Smooth muscle cell (in vitro differentiated cells): ENCODE results near the gene ZNF540. TPM values are rescaled to one million over a fixed set of nuclear protein-coding genes. Genes with fewer than 3 reads are reported as not detected.

Source experiments
- DNase-seq: peaks from one replicate; lab custom pipeline; 2025; ENCODE audit not compliant: unreplicated experiment; lab: John Stamatoyannopoulos, UW
- H2AFZ ChIP-seq: fragments of 200-600 bp; sonication (generic); 2 replicates; pipeline ENCODE4 v1.6.0; 2016; ENCODE audit warnings: antibody characterized with exemption, low read depth, mild to moderate bottlenecking
- H3F3A ChIP-seq: fragments of 200-600 bp; sonication (generic); 2 replicates; pipeline ENCODE4 v1.6.0; 2017; ENCODE audit warnings: antibody characterized with exemption, low read depth
- H3K27ac ChIP-seq: fragments of 200-600 bp; sonication (generic); 2 replicates; pipeline ENCODE4 v1.5.1; 2016; ENCODE audit warnings: low read depth, mild to moderate bottlenecking
- H3K27me3 ChIP-seq: fragments of 200-600 bp; sonication (generic); 2 replicates; pipeline ENCODE4 v1.6.1; 2016; ENCODE audit warnings: low read depth, mild to moderate bottlenecking
- H3K36me3 ChIP-seq: fragments of 200-600 bp; sonication (generic); 2 replicates; pipeline ENCODE4 v1.5.1; 2016; ENCODE audit warnings: low read depth
- H3K4me1 ChIP-seq: fragments of 200-600 bp; sonication (generic); 2 replicates; pipeline ENCODE4 v1.5.1; 2016; ENCODE audit warnings: low read depth
- H3K4me2 ChIP-seq: fragments of 200-600 bp; sonication (generic); 2 replicates; pipeline ENCODE4 v1.6.0; 2016; ENCODE audit warnings: mild to moderate bottlenecking
- H3K4me3 ChIP-seq: fragments of 200-600 bp; sonication (generic); 2 replicates; pipeline ENCODE4 v1.5.1; 2016; ENCODE audit warnings: mild to moderate bottlenecking
- H3K79me2 ChIP-seq: fragments of 200-600 bp; sonication (generic); 2 replicates; pipeline ENCODE4 v1.6.0; 2016; ENCODE audit warnings: low read depth, mild to moderate bottlenecking
- H3K9ac ChIP-seq: fragments of 200-600 bp; sonication (generic); 2 replicates; pipeline ENCODE4 v1.6.0; 2016; ENCODE audit warnings: low read depth
- H3K9me3 ChIP-seq: fragments of 200-600 bp; sonication (generic); replicated peaks from 2 replicates; pipeline ENCODE4 v1.5.1; 2016; ENCODE audit warnings: low read depth
- H4K20me1 ChIP-seq: fragments of 200-600 bp; sonication (generic); 2 replicates; pipeline ENCODE4 v1.6.0; 2016; ENCODE audit warnings: low read depth
- WGBS: methylation state at CpG from one replicate; pipeline ENCODE4 v1.1.7; 2016; ENCODE audit warnings: low lambda C conversion rate; 5-methylcytosine and 5-hydroxymethylcytosine counted together
- polyA plus RNA-seq: library from polyadenylated mRNA; unstranded; fragments of >200 nt; fragmentation: Nextera tagmentation; extraction: Ambion mirVana; gene quantifications from 2 replicates; pipeline ENCODE4 v1.2.1, GENCODE V29; 2016
- total RNA-seq: library from RNA; depleted of rRNA; stranded (reverse); fragments of >200 nt; gene quantifications from 2 replicates; pipeline ENCODE4 v1.2.3, GENCODE V29; 2014
- TF ChIP-seq, protein P1 (sequence below): fragments of 200-600 bp; sonication (generic); IDR thresholded peaks from 2 replicates; pipeline ENCODE4 v1.5.1; 2017; ENCODE audit warnings: borderline replicate concordance, mild to moderate bottlenecking, antibody characterized with exemption; ENCODE audit not compliant: insufficient read depth, poor library complexity, severe bottlenecking

Gene ZNF540
- total and polyA plus RNA-seq, 2 experiments from 2014 or later = 0.70 TPM; not detected in 1

DNA sequence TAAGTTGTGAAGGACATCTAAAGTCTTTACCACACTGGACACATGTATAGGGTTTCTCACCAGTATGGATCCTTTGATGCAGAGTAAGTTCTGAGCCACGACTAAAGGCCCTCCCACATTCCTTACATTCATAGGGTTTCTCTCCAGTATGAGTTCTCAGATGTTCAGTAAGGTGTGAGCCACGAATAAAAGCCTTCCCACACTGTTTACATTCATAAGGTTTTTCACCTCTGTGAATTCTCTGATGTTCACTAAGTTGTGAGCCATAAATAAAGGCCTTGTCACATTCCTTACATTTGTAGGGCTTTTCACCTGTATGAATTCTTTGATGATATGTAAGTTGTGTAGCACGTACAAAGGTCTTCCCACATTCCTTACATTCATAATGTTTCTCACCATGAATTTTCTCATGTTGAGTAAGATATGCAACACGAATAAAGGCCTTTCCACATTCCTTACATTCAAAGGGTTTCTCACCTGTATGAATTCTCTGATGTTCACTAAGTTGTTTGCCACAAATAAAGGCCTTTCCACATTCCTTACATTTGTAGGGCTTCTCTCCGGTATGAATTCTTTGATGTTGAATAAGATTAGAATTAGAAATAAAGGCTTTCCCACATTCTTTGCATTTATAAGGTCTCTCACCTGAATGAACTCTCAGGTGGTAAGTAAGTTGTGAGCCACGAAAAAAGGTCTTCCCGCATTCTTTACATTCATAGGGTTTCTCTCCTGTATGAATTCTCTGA lies 29.9 kb upstream of the ZNF540 start:
- Histone ChIP-seq H3K9ac (no peak overlapping the region), H3K27me3 (no peaks in the 10 kb centered on the region), H3K27ac (no peak overlapping the region), H3K4me1 (no peaks in the 10 kb centered on the region), H2AFZ (no peak overlapping the region), H3K36me3 (peaks cover 67% of the 10 kb centered on the region), H3F3A (no peaks in the 10 kb centered on the region), H3K4me2 (no peak overlapping the region), H4K20me1 (no peaks in the 10 kb centered on the region), H3K9me3 (peaks cover 86% of the 10 kb centered on the region), H3K4me3 (no peak overlapping the region), H3K79me2 (no peaks in the 10 kb centered on the region)
- TF ChIP-seq, protein P1, sequence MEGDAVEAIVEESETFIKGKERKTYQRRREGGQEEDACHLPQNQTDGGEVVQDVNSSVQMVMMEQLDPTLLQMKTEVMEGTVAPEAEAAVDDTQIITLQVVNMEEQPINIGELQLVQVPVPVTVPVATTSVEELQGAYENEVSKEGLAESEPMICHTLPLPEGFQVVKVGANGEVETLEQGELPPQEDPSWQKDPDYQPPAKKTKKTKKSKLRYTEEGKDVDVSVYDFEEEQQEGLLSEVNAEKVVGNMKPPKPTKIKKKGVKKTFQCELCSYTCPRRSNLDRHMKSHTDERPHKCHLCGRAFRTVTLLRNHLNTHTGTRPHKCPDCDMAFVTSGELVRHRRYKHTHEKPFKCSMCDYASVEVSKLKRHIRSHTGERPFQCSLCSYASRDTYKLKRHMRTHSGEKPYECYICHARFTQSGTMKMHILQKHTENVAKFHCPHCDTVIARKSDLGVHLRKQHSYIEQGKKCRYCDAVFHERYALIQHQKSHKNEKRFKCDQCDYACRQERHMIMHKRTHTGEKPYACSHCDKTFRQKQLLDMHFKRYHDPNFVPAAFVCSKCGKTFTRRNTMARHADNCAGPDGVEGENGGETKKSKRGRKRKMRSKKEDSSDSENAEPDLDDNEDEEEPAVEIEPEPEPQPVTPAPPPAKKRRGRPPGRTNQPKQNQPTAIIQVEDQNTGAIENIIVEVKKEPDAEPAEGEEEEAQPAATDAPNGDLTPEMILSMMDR = no peak
- DNase-seq = no peak
- 91% methylated on average over 7 of the region's 7 CpGs for WGBS

DNA sequence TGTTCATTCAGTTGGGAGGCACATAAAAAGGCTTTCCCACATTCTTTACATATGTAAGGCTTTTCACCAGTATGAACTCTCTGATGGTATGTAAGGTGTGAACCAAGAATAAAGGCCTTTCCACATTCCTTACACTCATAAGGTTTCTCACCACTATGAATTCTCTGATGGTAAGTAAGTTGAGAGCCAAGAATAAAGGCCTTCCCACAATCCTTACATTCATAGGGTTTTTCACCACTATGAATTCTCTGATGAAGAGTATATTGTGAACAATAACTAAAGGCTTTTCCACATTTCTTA lies 29.4 kb upstream of the ZNF540 start:
- Histone ChIP-seq H3F3A (no peaks in the 10 kb centered on the region), H3K4me2 (no peak overlapping the region), H2AFZ (no peak overlapping the region), H3K4me3 (no peak overlapping the region), H3K79me2 (no peaks in the 10 kb centered on the region), H3K27me3 (no peaks in the 10 kb centered on the region), H3K9ac (no peak overlapping the region), H3K36me3 (peaks cover 67% of the 10 kb centered on the region), H3K4me1 (no peaks in the 10 kb centered on the region), H3K9me3 (peaks cover 84% of the 10 kb centered on the region), H4K20me1 (no peaks in the 10 kb centered on the region), H3K27ac (no peak overlapping the region)
- DNase-seq = no peak
- TF ChIP-seq, protein P1 = no peak

DNA sequence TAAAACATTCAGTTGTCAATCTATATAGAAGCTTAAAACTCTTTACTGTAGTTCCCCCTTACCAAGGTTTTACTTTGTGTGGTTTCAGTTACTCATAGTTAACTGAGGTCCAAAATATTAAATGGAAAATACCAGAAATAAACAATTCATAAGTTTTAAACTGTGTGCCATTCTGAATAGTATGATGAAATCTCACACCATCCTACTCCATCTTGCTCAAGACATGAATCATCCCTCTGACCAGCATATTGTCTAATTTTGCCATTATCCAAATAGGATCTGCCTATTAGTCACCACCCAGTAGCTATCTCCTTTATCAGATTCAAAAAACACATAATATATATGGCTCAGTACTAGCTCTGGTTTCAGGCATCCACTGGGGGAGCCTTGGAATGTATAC lies 22.5 kb upstream of the ZNF540 start:
- Histone ChIP-seq H3F3A (no peaks in the 10 kb centered on the region), H3K27ac (no peak overlapping the region), H3K79me2 (no peaks in the 10 kb centered on the region), H3K36me3 (peaks cover 12% of the 10 kb centered on the region), H3K4me2 (no peak overlapping the region), H3K9ac (no peak overlapping the region), H3K27me3 (no peaks in the 10 kb centered on the region), H3K9me3 (peaks cover 47% of the 10 kb centered on the region), H2AFZ (no peak overlapping the region), H3K4me1 (no peaks in the 10 kb centered on the region), H3K4me3 (no peak overlapping the region), H4K20me1 (no peaks in the 10 kb centered on the region)
- no peak for DNase-seq
- TF ChIP-seq, protein P1 = no peak

DNA sequence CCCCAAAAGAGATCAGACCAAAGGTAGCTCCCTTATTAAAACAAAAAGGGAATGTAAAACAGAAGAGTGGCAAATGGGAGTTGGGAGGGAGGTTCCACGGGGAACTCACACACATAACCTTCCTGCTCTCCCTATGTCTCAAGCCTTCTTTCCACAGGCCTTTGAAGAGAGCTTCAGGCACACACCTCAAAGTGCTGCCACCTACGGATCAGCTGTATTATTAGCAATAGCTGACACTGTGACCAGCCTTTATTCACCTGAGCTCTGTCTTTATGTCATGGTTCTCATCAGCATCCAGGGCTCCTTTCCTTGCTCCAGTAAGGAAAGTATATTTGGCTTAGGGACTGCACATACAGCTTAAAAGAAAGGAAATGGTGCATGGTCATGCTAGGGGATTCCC lies 11.3 kb upstream of the ZNF540 start:
- TF ChIP-seq, protein P1 = no peak
- H3K4me1 ChIP-seq = no peaks in the 10 kb centered on the region
- DNase-seq = no peak
- 78% methylated on average over 2 of the region's 2 CpGs for WGBS
- peaks cover 48% of the 10 kb centered on the region for H3K9me3 ChIP-seq
- no peak overlapping the region for H2AFZ ChIP-seq
- H3F3A ChIP-seq = no peaks in the 10 kb centered on the region
- peaks cover 51% of the 10 kb centered on the region for H3K36me3 ChIP-seq
- no peak overlapping the region for H3K4me3 ChIP-seq
- H3K4me2 ChIP-seq = no peak overlapping the region
- peaks cover 11% of the 10 kb centered on the region for H3K79me2 ChIP-seq
- no peak overlapping the region for H3K27ac ChIP-seq
- H3K27me3 ChIP-seq = no peaks in the 10 kb centered on the region
- H3K9ac ChIP-seq = no peak overlapping the region
- no peaks in the 10 kb centered on the region for H4K20me1 ChIP-seq
